Transverse colon (tissue), 4 donors: ENCODE measurements around the gene SGMS2. TPM values are rescaled to one million over a fixed set of nuclear protein-coding genes. Genes with fewer than 3 reads are reported as not detected.

Experiments used
- DNase-seq: peaks from one replicate; pipeline ENCODE4 v3.0.0-alpha.2; 2019
- H3K27ac ChIP-seq, 4 donors: fragments of 200-600 bp; sonication (generic); 2 replicates each; pipeline ENCODE4 v1.5.1; 2016 to 2018; ENCODE audit warnings: inconsistent platforms in 4 of 4
- H3K27me3 ChIP-seq: fragments of 200-600 bp; sonication (generic); 2 replicates; pipeline ENCODE4 v1.5.1; 2017; ENCODE audit warnings: inconsistent platforms
- H3K36me3 ChIP-seq, 4 donors: fragments of 200-600 bp; sonication (generic); 2 replicates each; pipeline ENCODE4 v1.5.1; 2017 to 2019; ENCODE audit warnings: inconsistent platforms in 4 of 4
- H3K4me1 ChIP-seq, 4 donors: fragments of 200-600 bp; sonication (generic); 2 replicates each; pipeline ENCODE4 v1.5.1; 2017 to 2020; ENCODE audit warnings: inconsistent platforms in 4 of 4
- H3K4me3 ChIP-seq, 4 donors: fragments of 200-600 bp; sonication (generic); 1 replicate in 1 of 4; 2 replicates in 3 of 4; pipeline versions ENCODE4 v1.5.1 to v1.6.1; 2017 to 2019; ENCODE audit warnings: inconsistent platforms in 4 of 4
- H3K9me3 ChIP-seq, 2 donors: fragments of 200-600 bp; sonication (generic); 2 replicates each; pipeline ENCODE4 v1.5.1; 2017 to 2019; ENCODE audit warnings: inconsistent platforms in 2 of 2
- CTCF ChIP-seq, 5 experiments: fragments of 200-600 bp in 3 of 5; fragments of 450-650 bp in 2 of 5; sonication (generic) in 3 of 5; IDR thresholded peaks; 1 replicate in 2 of 5; 2 replicates in 3 of 5; pipeline ENCODE4 v1.5.1; 2016 to 2017; ENCODE audit warnings: antibody characterized with exemption in 5 of 5, inconsistent platforms in 3 of 5, mild to moderate bottlenecking in 2 of 5, moderate library complexity in 1 of 5
- EP300 ChIP-seq: sonication (generic); formaldehyde crosslinking; IDR thresholded peaks from one replicate; pipeline ENCODE4 v1.6.1; 2017; ENCODE audit warnings: antibody characterized with exemption, low read depth
- POLR2A ChIP-seq: fragments of 450-650 bp; IDR thresholded peaks from one replicate; pipeline ENCODE4 v1.6.1; 2016; ENCODE audit warnings: antibody characterized with exemption, mild to moderate bottlenecking, moderate library complexity
- POLR2AphosphoS5 ChIP-seq, 3 donors: sonication (generic); formaldehyde crosslinking; IDR thresholded peaks; one replicate each; pipeline ENCODE4 v1.6.1; 2016; ENCODE audit warnings: antibody characterized with exemption in 3 of 3
- WGBS, 2 donors: methylation state at CpG; one replicate each; pipeline ENCODE4 v1.1.5; 2018; ENCODE audit warnings: low coverage in 1 of 2; 5-methylcytosine and 5-hydroxymethylcytosine counted together
- in situ Hi-C, 4 donors: fragments of 200-750 bp; cut with MboI; loops; one replicate each; pipeline versions ENCODE4 v1.15.0 to v1.15.1; 2017; ENCODE audit warnings: low sequenced_read_pairs in 3 of 4, low pct_ligation_motif_present in 1 of 4, low pct_unique_long_range_greater_than_20kb in 1 of 4
- intact Hi-C: fragments of 100-400 bp; cut with DNase I; formaldehyde crosslinking; loops from one replicate; pipeline ENCODE4 v1.15.1; 2023; ENCODE audit warnings: low total_unique reads
- total RNA-seq, 4 donors: library from RNA; depleted of rRNA; stranded (reverse); fragments of >200 nt; gene quantifications; one replicate each; pipeline ENCODE4 v1.1.0, GENCODE V29; 2016

Gene SGMS2
- total RNA-seq, 4 donors from 2014 or later: 75.8 to 203 (median 122) TPM

DNA sequence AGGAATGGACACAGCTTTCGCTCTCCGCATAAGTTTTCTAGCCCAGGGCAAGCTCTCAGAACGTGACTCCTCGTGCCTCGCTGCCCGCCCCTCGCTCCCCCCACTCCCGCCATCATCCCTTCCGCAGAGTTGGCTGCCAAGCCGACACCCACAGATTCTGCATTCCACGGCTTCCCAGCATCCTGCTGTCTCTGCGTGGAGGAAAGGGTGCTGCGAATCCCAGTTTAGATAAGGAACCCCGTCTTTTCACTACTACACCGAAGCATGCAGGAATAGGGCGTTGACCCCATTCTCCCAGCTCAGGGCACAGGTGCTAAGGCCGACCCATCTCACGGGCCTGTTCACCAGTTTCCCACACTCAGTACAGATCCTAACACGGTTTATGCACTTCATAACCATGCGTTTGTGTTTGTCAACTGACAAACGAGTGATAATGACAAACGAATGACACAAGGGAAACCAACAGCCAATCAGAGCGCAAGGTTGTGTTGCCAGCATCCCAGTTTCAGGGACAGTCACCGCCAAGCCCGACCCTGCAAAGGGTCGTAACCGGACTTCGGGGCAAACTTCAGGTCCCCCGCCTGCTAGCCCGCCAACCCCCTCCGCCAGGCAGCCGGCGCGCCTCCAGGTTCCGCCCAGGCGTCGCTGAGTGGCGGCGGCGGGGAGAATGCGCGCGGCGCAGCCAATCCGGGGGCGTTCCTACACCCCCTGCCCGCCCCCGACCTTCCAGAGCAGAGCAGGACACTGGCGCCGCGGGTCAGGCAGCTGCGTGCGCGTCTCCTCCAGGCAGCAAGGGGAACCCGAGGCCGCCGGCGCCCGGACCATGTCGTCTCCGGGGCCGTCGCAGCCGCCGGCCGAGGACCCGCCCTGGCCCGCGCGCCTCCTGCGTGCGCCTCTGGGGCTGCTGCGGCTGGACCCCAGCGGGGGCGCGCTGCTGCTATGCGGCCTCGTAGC lies 106.4 kb downstream of the SGMS2 start, which contains the start of gene CYP2U1:
CYP2U1 (plus strand) TSS at position 729 of the 954 bp plus-strand sequence; CDS start at position 824, 95 bp downstream.
- intact Hi-C loops: no loop called here
- Histone ChIP-seq H3K4me1 (peaks cover 0 to 23% (median 15%) of the 10 kb centered on the region in 4 donors), H3K36me3 (no peaks in the 10 kb centered on the region), H3K4me3 (peak within 1 kb of the TSS; percentile 63 to 79 (median 74)), H3K9me3 (no peaks in the 10 kb centered on the region), H3K27ac (peak within 1 kb of the TSS; percentile 72 to 87 (median 79)), H3K27me3 (no peaks in the 10 kb centered on the region)
- in situ Hi-C loops: no loop called here
- WGBS, 2 donors: 10 to 18% methylated on average over 8 to 25 of the region's 78 CpGs
- DNase-seq: peak; percentile 88
- TF ChIP-seq EP300 (no peak), CTCF (IDR thresholded peaks at IDR 0.05) (peak in 1 of 5 experiments; percentile 26), POLR2AphosphoS5 (IDR thresholded peaks at IDR 0.05) (peak; percentile 63 to 76 (median 64)), POLR2A (peak; percentile 43)

DNA sequence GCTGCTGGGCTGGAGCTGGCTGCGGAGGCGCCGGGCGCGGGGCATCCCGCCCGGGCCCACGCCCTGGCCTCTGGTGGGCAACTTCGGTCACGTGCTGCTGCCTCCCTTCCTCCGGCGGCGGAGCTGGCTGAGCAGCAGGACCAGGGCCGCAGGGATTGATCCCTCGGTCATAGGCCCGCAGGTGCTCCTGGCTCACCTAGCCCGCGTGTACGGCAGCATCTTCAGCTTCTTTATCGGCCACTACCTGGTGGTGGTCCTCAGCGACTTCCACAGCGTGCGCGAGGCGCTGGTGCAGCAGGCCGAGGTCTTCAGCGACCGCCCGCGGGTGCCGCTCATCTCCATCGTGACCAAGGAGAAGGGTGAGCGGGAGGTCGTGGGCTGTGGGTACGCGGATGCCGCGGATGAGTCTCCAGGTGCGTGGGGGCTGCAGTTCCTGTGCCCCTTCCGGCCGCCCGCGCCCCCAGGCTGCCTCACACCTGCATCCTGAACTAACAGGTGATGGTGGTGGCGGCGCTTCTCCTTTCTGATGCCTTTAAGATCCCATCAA lies 107.1 kb downstream of the SGMS2 start:
- in situ Hi-C loops (no loop called here), intact Hi-C loops (no loop called here)
- H3K27ac ChIP-seq: peak overlapping the region; percentile 72 to 87 (median 79)
- H3K4me1 ChIP-seq: peaks cover 0 to 22% (median 15%) of the 10 kb centered on the region in 4 donors
- 3% methylated on average over 23 of the region's 45 CpGs; no CpG with 5 or more reads in 1 of the 2 donors for WGBS, 2 donors
- no peaks in the 10 kb centered on the region for H3K27me3 ChIP-seq
- DNase-seq: no peak
- no peaks in the 10 kb centered on the region for H3K9me3 ChIP-seq
- no peaks in the 10 kb centered on the region for H3K36me3 ChIP-seq
- TF ChIP-seq CTCF (IDR thresholded peaks at IDR 0.05) (no peak), EP300 (no peak), POLR2A (no peak), POLR2AphosphoS5 (IDR thresholded peaks at IDR 0.05) (no peak)
- H3K4me3 ChIP-seq: peak overlapping the region; percentile 63 to 79 (median 74)

GRCh38 chr4:107935246-107935645 lies 110.5 kb downstream of the SGMS2 start:
- Histone ChIP-seq H3K4me1 (peaks cover 0 to 18% (median 14%) of the 10 kb centered on the region in 4 donors), H3K9me3 (no peaks in the 10 kb centered on the region), H3K27ac (no peak overlapping the region), H3K27me3 (no peaks in the 10 kb centered on the region), H3K36me3 (no peaks in the 10 kb centered on the region), H3K4me3 (no peak overlapping the region)
- in situ Hi-C loops (no loop called here), intact Hi-C loops (no loop called here)
- no peak for TF ChIP-seq POLR2AphosphoS5 (IDR thresholded peaks at IDR 0.05)
- TF ChIP-seq EP300: no peak
- no peak for TF ChIP-seq POLR2A
- no peak for TF ChIP-seq CTCF (IDR thresholded peaks at IDR 0.05)
- no peak for DNase-seq

- intact Hi-C loops: no loop called here
- in situ Hi-C loops: no loop called here
- H3K27ac ChIP-seq: no peak overlapping the region
- H3K9me3 ChIP-seq: no peaks in the 10 kb centered on the region
- H3K4me3 ChIP-seq: no peak overlapping the region
- no peak for TF ChIP-seq POLR2A
- TF ChIP-seq CTCF (IDR thresholded peaks at IDR 0.05): no peak
- TF ChIP-seq POLR2AphosphoS5 (IDR thresholded peaks at IDR 0.05): no peak
- no peak for TF ChIP-seq EP300
- no peaks in the 10 kb centered on the region for H3K27me3 ChIP-seq
- WGBS, 2 donors: 80 to 82% methylated on average over 2 of the region's 2 CpGs
- peaks cover 0 to 7% (median 6%) of the 10 kb centered on the region in 4 donors for H3K4me1 ChIP-seq
- H3K36me3 ChIP-seq: no peaks in the 10 kb centered on the region
- DNase-seq: no peak
Observed at GRCh38 chr4:107937040-107937439, 112.3 kb downstream of the SGMS2 start.
